HG03558 (cell line): Measurements from ENCODE around the gene CLDN8.

Experiments used
- ATAC-seq: cut with Tn5 transposase; IDR thresholded peaks from one replicate; pipeline ENCODE4 v1.9.1; 2021; ENCODE audit warnings: moderate number of reproducible peaks; ENCODE audit not compliant: unreplicated experiment; ENCODE audit errors: extremely low read depth

The CLDN8 gene

DNA sequence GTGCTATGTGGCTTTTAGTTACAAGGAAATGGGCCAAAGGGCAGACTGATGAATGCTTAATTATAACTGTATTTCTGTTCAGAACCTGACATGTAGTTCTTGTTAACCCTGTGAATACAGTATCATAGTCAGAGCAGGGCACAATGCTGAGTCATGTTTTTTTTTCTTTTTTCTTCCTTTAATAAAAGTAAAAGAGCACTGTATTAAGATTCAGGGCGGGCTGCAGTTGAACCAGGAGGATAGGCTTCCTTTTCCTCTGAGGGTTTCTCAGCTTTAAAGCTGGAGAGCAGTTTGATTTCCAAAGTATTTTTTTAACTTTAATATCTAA, 8.7 kb downstream of the CLDN8 start:
- ATAC-seq, result no peak

DNA sequence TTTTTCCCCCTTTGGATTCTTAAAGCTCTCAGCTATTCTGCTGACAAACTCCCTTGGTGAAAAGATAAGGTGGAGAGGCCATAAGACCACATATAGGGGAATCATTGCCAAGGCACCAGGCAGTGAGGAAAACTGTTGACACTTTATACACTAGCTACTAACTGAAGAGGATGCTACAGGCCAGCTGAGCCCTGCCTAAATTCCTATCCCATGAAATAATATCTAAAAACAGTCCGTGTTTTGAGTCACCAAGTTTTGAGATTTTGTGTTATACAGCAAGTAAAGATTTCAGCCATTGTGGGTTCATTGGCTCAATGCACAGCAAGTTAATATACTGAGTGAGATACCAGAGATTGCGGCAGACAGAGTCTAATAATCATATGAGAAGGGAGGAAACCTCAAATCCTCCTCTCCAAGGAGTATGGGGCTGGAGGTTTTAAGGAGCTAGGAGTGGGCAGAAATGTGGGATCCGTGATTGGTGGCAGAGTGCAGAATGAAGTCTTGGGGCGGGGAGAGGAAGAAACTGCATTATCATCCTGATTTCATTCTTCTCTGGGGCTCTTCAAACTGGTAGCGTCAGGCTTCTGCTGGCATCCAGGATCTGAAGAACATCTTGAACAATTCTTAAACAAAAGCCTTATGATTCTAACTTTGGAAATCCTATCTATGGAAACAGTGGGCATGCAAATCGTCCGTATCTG, 9.2 kb downstream of the CLDN8 start:
- no peak for ATAC-seq

GRCh38 chr21:30200000-30200399, 15.9 kb downstream of the CLDN8 start:
- no peak for ATAC-seq

DNA sequence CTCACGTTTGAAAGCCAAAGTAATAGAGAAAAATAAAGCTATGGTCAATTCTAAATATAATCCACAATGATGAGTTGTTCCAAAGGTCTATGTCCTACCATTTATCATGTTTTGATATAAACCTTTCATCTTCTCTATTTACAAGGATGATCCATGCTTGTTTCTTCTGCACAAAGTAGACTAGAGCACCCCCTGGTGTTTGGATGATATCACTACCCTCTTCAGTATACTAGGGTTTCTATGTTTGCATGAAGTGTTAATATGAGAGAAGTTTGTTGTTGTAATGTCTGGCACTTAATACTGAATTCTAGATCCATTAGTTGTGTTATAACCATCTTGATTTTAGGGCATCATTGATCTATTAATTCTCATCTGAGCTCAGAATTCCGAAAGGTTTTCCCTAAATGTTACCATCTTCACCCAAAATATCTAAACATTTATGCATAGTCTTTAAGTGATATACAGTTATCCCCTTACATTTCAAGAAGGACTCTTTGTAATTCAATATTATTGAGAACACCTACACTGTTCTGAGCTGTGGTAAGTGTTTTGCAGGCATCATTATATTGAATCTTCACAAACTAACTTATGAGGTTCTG, 21.1 kb downstream of the CLDN8 start:
- no peak for ATAC-seq

- ATAC-seq, result no peak
Measured at GRCh38 chr21:30193201-30193600, 22.7 kb downstream of the CLDN8 start.

DNA sequence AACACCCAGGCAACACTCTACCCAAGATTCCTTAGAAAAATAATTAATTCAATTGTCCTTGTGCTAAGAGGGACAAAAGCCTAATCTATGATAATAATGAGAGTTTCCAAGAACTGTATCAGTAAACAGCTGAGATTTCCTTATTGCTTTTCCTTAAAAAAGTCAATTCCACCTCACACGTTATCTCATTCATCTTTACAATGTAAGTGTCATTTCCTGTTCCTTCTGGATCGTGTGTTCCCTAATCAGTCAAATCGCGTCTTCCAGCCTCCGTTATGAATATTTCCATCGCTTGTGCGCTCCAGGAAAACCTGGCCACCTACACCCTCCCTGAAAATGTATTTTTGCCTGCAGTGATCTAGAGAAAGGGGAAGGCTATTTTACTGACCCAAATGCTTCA, 25.3 kb downstream of the CLDN8 start:
- ATAC-seq, result no peak

- ATAC-seq, result no peak
Measured at GRCh38 chr21:30189773-30190172, 26.1 kb downstream of the CLDN8 start.

DNA sequence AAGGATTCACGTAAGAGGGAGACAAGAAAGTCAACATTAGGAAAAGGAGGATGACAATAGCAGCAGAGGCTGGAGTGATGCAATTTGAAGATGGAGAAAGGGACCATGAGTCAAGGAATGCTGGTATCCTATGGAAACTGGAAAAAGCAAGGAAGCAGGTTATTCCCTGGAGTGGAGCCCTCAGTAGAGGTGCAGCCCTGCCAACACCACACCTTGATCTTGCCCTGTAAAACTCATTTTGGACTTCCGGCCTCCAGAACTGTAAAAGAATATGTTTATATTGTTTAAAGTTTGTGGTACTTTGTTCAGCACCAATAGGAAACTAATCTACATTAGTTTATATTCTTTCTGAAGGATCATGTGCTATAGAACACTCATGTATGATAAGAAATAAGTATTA, 29.7 kb downstream of the CLDN8 start:
- ATAC-seq, result no peak

- no peak for ATAC-seq
Measured at GRCh38 chr21:30168086-30168485, 47.8 kb downstream of the CLDN8 start.

GRCh38 chr21:30166705-30167104, 49.2 kb downstream of the CLDN8 start, which contains the start of gene CLDN17:
TSS of gene CLDN17 (minus strand) at chr21:30166805. CDS start at chr21:30166617, 188 bp downstream.
- ATAC-seq, result no peak

GRCh38 chr21:30166171-30166570, 49.7 kb downstream of the CLDN8 start:
- ATAC-seq, result no peak

DNA sequence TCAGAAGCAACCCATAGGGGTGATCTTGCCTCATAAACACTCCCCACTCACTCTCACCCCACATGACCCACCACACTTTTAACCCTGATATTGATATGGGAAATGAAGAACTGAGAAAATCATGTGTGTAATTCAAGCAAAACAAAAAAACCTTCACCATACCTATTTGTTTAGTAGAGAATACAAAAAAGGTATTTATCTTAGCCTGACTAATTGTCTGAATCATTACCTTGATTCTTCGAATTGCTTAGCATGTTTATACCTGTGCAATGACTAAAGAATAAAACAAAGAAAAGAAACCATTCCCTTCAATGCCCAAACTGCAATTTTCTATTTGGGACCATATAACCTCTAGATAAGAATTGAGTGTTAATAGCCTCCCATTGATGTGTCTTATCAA, 51.1 kb downstream of the CLDN8 start:
- ATAC-seq, result no peak
